GM23248 (cell line): Measurements from ENCODE around the gene DLL1.

Experiments used
- EZH2 ChIP-seq: fragments of 200-600 bp; sonication (generic); IDR thresholded peaks from 2 replicates; pipeline ENCODE4 v1.6.1; 2018; ENCODE audit warnings: antibody characterized with exemption, mild to moderate bottlenecking; ENCODE audit not compliant: insufficient read depth, poor library complexity, severe bottlenecking
- EZH2phosphoT487 ChIP-seq: fragments of 200-600 bp; sonication (generic); IDR thresholded peaks from 2 replicates; pipeline ENCODE4 v1.6.1; 2018; ENCODE audit warnings: antibody characterized with exemption, moderate library complexity, mild to moderate bottlenecking, low read depth; ENCODE audit not compliant: insufficient read depth

GRCh38 chr6:170263410-170263809, 27.5 kb downstream of the DLL1 start:
- TF ChIP-seq EZH2 (no peak), EZH2phosphoT487 (no peak)
